ENCODE data around the gene MED13L.

The MED13L gene

DNA sequence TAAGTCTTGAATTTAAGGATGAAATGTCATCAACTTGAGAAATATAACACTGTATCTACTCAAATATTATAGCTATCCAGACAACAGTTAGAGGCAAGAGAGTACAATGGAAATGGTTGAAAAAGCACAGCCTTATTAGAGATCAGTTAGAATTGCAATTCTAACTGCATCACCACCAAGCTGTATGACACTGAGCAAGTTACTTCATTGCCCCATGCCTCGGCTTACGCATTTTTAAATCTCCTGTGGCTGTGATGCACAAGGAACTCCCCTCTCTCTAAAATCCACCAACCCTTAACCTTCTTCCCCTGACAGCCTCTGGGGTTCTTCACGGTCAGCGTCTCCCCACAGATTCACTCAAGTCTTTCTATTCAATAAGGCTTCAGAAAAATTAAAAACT lies 75.1 kb downstream of the MED13L start:
- Histone ChIP-seq H3F3A (ENCODE audit: insufficient read depth) (no peaks in the 10 kb centered on the region), H3K27ac (ENCODE audit: low read depth, low read length) (no peak overlapping the region), H3K9me2 (replicated peaks; ENCODE audit: insufficient read depth, low read length) (no peaks in the 10 kb centered on the region), H3K4me3 (ENCODE audit: insufficient read depth, low read length, poor library complexity, severe bottlenecking) (no peak overlapping the region), H3K4me2 (ENCODE audit: low read depth, low read length, poor library complexity, severe bottlenecking) (no peak overlapping the region), H4K20me1 (ENCODE audit: low read depth, low read length) (peaks cover 15% of the 10 kb centered on the region; the same call in 1 of the 2 replicates), H3K27me3 (ENCODE audit: low read length) (no peaks in the 10 kb centered on the region), H2AFZ (ENCODE audit: low read depth, low read length, severe bottlenecking) (no peak overlapping the region), H3K79me2 (ENCODE audit: insufficient read depth, low read length) (no peaks in the 10 kb centered on the region; the same call in 1 of the 2 replicates), H3K9me3 (ENCODE audit: insufficient read depth, low read length) (no peaks in the 10 kb centered on the region), H3K36me3 (ENCODE audit: low read length) (no peaks in the 10 kb centered on the region), H3K9ac (ENCODE audit: low read length) (no peak overlapping the region)
- TF ChIP-seq CTCF (IDR thresholded peaks at IDR 0.05; ENCODE audit: insufficient read depth, low read length, poor library complexity, severe bottlenecking) (no peak), EZH2phosphoT487 (conservative IDR thresholded peaks at IDR 0.05; ENCODE audit: low read length) (no peak)

- no peak overlapping the region for H2AFZ ChIP-seq (ENCODE audit: low read depth, low read length, severe bottlenecking)
- H3K4me2 ChIP-seq (ENCODE audit: low read depth, low read length, poor library complexity, severe bottlenecking): no peak overlapping the region
- no peaks in the 10 kb centered on the region for H3K36me3 ChIP-seq (ENCODE audit: low read length)
- H3K9me2 ChIP-seq (replicated peaks; ENCODE audit: insufficient read depth, low read length): no peaks in the 10 kb centered on the region
- no peaks in the 10 kb centered on the region for H3K9me3 ChIP-seq (ENCODE audit: insufficient read depth, low read length)
- H3K27me3 ChIP-seq (ENCODE audit: low read length): no peaks in the 10 kb centered on the region
- no peak overlapping the region for H3K4me3 ChIP-seq (ENCODE audit: insufficient read depth, low read length, poor library complexity, severe bottlenecking)
- H3K27ac ChIP-seq (ENCODE audit: low read depth, low read length): no peak overlapping the region
- no peaks in the 10 kb centered on the region; the same call in 1 of the 2 replicates for H3K79me2 ChIP-seq (ENCODE audit: insufficient read depth, low read length)
- H3F3A ChIP-seq (ENCODE audit: insufficient read depth): no peaks in the 10 kb centered on the region
- H4K20me1 ChIP-seq (ENCODE audit: low read depth, low read length): peaks cover 14% of the 10 kb centered on the region; the same call in 1 of the 2 replicates
- H3K9ac ChIP-seq (ENCODE audit: low read length): no peak overlapping the region
- TF ChIP-seq EZH2phosphoT487 (conservative IDR thresholded peaks at IDR 0.05; ENCODE audit: low read length) (no peak), CTCF (IDR thresholded peaks at IDR 0.05; ENCODE audit: insufficient read depth, low read length, poor library complexity, severe bottlenecking) (no peak)
Observed at GRCh38 chr12:116201908-116202307, 75.6 kb downstream of the MED13L start.

- Histone ChIP-seq H4K20me1 (ENCODE audit: low read depth, low read length) (0 out of 2 replicates have a peak, but pooled peaks cover 11% of the 10 kb centered on the region), H3K79me2 (ENCODE audit: insufficient read depth, low read length) (no peaks in the 10 kb centered on the region; the same call in 1 of the 2 replicates), H3K4me2 (ENCODE audit: low read depth, low read length, poor library complexity, severe bottlenecking) (no peak overlapping the region)
Observed at GRCh38 chr12:116201359-116201758, 76.1 kb downstream of the MED13L start.

More at GRCh38 chr12:116201359-116201758, 76.1 kb downstream of the MED13L start:
- H3K27ac ChIP-seq (ENCODE audit: low read depth, low read length): no peak overlapping the region
- H3K9me2 ChIP-seq (replicated peaks; ENCODE audit: insufficient read depth, low read length): no peaks in the 10 kb centered on the region
- no peaks in the 10 kb centered on the region for H3K36me3 ChIP-seq (ENCODE audit: low read length)
- no peak overlapping the region for H2AFZ ChIP-seq (ENCODE audit: low read depth, low read length, severe bottlenecking)
- no peak overlapping the region for H3K9ac ChIP-seq (ENCODE audit: low read length)
- no peaks in the 10 kb centered on the region for H3K27me3 ChIP-seq (ENCODE audit: low read length)
- TF ChIP-seq EZH2phosphoT487 (conservative IDR thresholded peaks at IDR 0.05; ENCODE audit: low read length): no peak
- no peak for TF ChIP-seq CTCF (IDR thresholded peaks at IDR 0.05; ENCODE audit: insufficient read depth, low read length, poor library complexity, severe bottlenecking)
- H3K4me3 ChIP-seq (ENCODE audit: insufficient read depth, low read length, poor library complexity, severe bottlenecking): no peak overlapping the region
- H3K9me3 ChIP-seq (ENCODE audit: insufficient read depth, low read length): no peaks in the 10 kb centered on the region
- H3F3A ChIP-seq (ENCODE audit: insufficient read depth): no peaks in the 10 kb centered on the region

Measured in SU-DHL-6 (cell line).